ENCODE results near the gene OR1F1.
"Not testable (repeated sequence)": the region's sequence is repeated elsewhere in the genome, so short reads cannot be mapped to it uniquely, and the experiment has no call there.

The OR1F1 gene

GRCh38 chr16:3150346-3151218 is 37.4 kb upstream of the OR1F1 start:
- peak; percentile 84 for DNase-seq (ENCODE audit: low read depth)

- no peak for DNase-seq (ENCODE audit: low read depth)
Observed at GRCh38 chr16:3152027-3152276, 36.1 kb upstream of the OR1F1 start.

- DNase-seq (ENCODE audit: low read depth): peak; percentile 73
Observed at GRCh38 chr16:3152277-3152990, 35.6 kb upstream of the OR1F1 start.

- DNase-seq (ENCODE audit: low read depth): no peak
Observed at GRCh38 chr16:3152991-3153368, 35.0 kb upstream of the OR1F1 start.

GRCh38 chr16:3155181-3155580 is 32.8 kb upstream of the OR1F1 start:
- no peak for DNase-seq (ENCODE audit: low read depth)

GRCh38 chr16:3155972-3156371 is 32.0 kb upstream of the OR1F1 start:
- no peak for DNase-seq (ENCODE audit: low read depth)

- DNase-seq (ENCODE audit: low read depth): peak; percentile 73
Observed at GRCh38 chr16:3157229-3158025, 30.6 kb upstream of the OR1F1 start.

- no peak for DNase-seq (ENCODE audit: low read depth)
Observed at GRCh38 chr16:3158026-3158509, 29.9 kb upstream of the OR1F1 start.

- DNase-seq (ENCODE audit: low read depth): no peak
Observed at GRCh38 chr16:3158510-3159314, 29.3 kb upstream of the OR1F1 start.

- DNase-seq (ENCODE audit: low read depth): no peak
Observed at GRCh38 chr16:3161235-3162018, 26.6 kb upstream of the OR1F1 start.

- DNase-seq (ENCODE audit: low read depth): no peak
Observed at GRCh38 chr16:3164121-3164991, 23.6 kb upstream of the OR1F1 start.

GRCh38 chr16:3165111-3165822 is 22.7 kb upstream of the OR1F1 start:
- no peak for DNase-seq (ENCODE audit: low read depth)

- DNase-seq (ENCODE audit: low read depth): no peak
Observed at GRCh38 chr16:3166505-3166886, 21.5 kb upstream of the OR1F1 start.

- DNase-seq (ENCODE audit: low read depth): not testable (repeated sequence)
Observed at GRCh38 chr16:3168729-3169128, 19.3 kb upstream of the OR1F1 start.

GRCh38 chr16:3170440-3171180 is 17.4 kb upstream of the OR1F1 start:
- DNase-seq (ENCODE audit: low read depth): no peak

- DNase-seq (ENCODE audit: low read depth): no peak
Observed at GRCh38 chr16:3171181-3171854, 16.7 kb upstream of the OR1F1 start.

GRCh38 chr16:3171855-3172593 is 16.0 kb upstream of the OR1F1 start:
- DNase-seq (ENCODE audit: low read depth): no peak
